GM12874 (cell line): Measurements from ENCODE around the gene RNF103.

Experiments used
- CTCF ChIP-seq: IDR thresholded peaks from 2 replicates; pipeline ENCODE4 v1.5.1; 2011; ENCODE audit warnings: low read depth, mild to moderate bottlenecking, control low read depth, low read length, moderate library complexity; ENCODE audit not compliant: insufficient read depth

RNF103 gene

GRCh38 chr2:86563650-86564061 is 60.0 kb downstream of the RNF103 start:
- no peak for TF ChIP-seq CTCF

GRCh38 chr2:86562922-86563649 is 60.6 kb downstream of the RNF103 start, which contains the start of gene CHMP3:
CHMP3 (minus strand) TSS chr2:86563443; CDS start chr2:86563348, 95 bp downstream.
- no peak for TF ChIP-seq CTCF

- TF ChIP-seq CTCF: no peak
Observed at GRCh38 chr2:86562485-86562921, 61.2 kb downstream of the RNF103 start.

- no peak for TF ChIP-seq CTCF
Observed at GRCh38 chr2:86557836-86558235, 65.8 kb downstream of the RNF103 start.

GRCh38 chr2:86556508-86556907 is 67.2 kb downstream of the RNF103 start:
- TF ChIP-seq CTCF: no peak
